HepG2 (cell line): ENCODE data around the gene CDC42EP5. TPM values are rescaled to one million over a fixed set of nuclear protein-coding genes. Genes with fewer than 3 reads are reported as not detected.

ENCODE experiments used
- CREB3 ChIP-seq: sonication (generic); formaldehyde crosslinking; IDR thresholded peaks from 2 replicates; pipeline ENCODE4 v1.5.0; 2020; ENCODE audit warnings: missing genetic modification reagents
- ETS1 ChIP-seq: sonication (generic); formaldehyde crosslinking; IDR thresholded peaks from 2 replicates; pipeline ENCODE4 v1.4.0; 2020; ENCODE audit warnings: missing genetic modification reagents
- GMEB2 ChIP-seq: IDR thresholded peaks from 2 replicates; pipeline ENCODE4 v1.6.1; 2016; ENCODE audit warnings: missing biosample characterization, missing genetic modification reagents, low read depth
- HHEX ChIP-seq: IDR thresholded peaks from 2 replicates; pipeline ENCODE4 v1.6.1; 2016; ENCODE audit warnings: control low read depth
- MAZ ChIP-seq, 2 experiments: sonication (generic) in 1 of 2; formaldehyde crosslinking in 1 of 2; IDR thresholded peaks; 2 replicates each; pipeline versions ENCODE4 v1.5.0 to v1.6.1; 2012 to 2020; ENCODE audit warnings: low read depth in 2 of 2, mild to moderate bottlenecking in 2 of 2, borderline replicate concordance in 1 of 2, improper control_type of control experiment in 1 of 2, low read length in 1 of 2, missing genetic modification reagents in 1 of 2, moderate library complexity in 1 of 2
- MED1 ChIP-seq: sonication (generic); formaldehyde crosslinking; IDR thresholded peaks from 2 replicates; pipeline ENCODE4 v1.4.0; 2020; ENCODE audit warnings: missing genetic modification reagents
- RERE ChIP-seq: IDR thresholded peaks from 2 replicates; pipeline ENCODE4 v1.6.1; 2016; ENCODE audit warnings: low read depth, missing genetic modification reagents, missing compliant biosample characterization
- ZNF12 ChIP-seq: sonication (generic); formaldehyde crosslinking; IDR thresholded peaks from 2 replicates; pipeline ENCODE4 v1.5.0; 2020; ENCODE audit warnings: missing genetic modification reagents
- ZNF724P ChIP-seq: sonication (generic); formaldehyde crosslinking; IDR thresholded peaks from 2 replicates; pipeline ENCODE4 v1.8.0; 2022; ENCODE audit warnings: missing genetic modification reagents, borderline replicate concordance
- ZNF768 ChIP-seq: sonication (generic); formaldehyde crosslinking; IDR thresholded peaks from 2 replicates; pipeline ENCODE4 v1.4.0; 2020; ENCODE audit warnings: missing genetic modification reagents
- ZNF788 ChIP-seq: sonication (generic); formaldehyde crosslinking; IDR thresholded peaks from 2 replicates; pipeline ENCODE4 v1.5.0; 2020; ENCODE audit warnings: mild to moderate bottlenecking, missing genetic modification reagents, borderline replicate concordance
- polyA plus RNA-seq, 8 experiments: library from polyadenylated mRNA; depleted of rRNA in 3 of 8; stranded (reverse) in 7 of 8; unstranded in 1 of 8; fragments of >200 nt; fragmentation: Illumina TruSeq in 4 of 8; extraction: Trizol in 4 of 8; gene quantifications; 2 replicates each; pipeline versions ENCODE4 v1.2.1 to v1.2.3, GENCODE V29; 2011 to 2016; ENCODE audit warnings: low read depth in 4 of 8, missing spikeins in 1 of 8, mixed read lengths in 1 of 8; ENCODE audit not compliant: insufficient read depth in 1 of 8
- total RNA-seq, 5 experiments: library from RNA; depleted of rRNA; stranded (reverse); fragments of >200 nt; fragmentation: Illumina TruSeq; extraction: Trizol; gene quantifications; 2 replicates each; pipeline ENCODE4 v1.2.3, GENCODE V29; 2016; ENCODE audit warnings: low read depth in 1 of 5
- TF ChIP-seq, protein P1 (sequence below): IDR thresholded peaks from 2 replicates; pipeline ENCODE4 v1.6.1; 2012; ENCODE audit warnings: low read depth, low read length, improper control_type of control experiment
- TF ChIP-seq, protein P2 (sequence below): IDR thresholded peaks from 2 replicates; pipeline ENCODE4 v1.6.1; 2016; ENCODE audit warnings: missing compliant biosample characterization, missing genetic modification reagents, borderline replicate concordance

Gene CDC42EP5
- total and polyA plus RNA-seq, 2 of the 13 experiments (the other 11 are each of a cell fraction or from before 2014, with no cell fraction given): 0.41 to 1.6 TPM

DNA sequence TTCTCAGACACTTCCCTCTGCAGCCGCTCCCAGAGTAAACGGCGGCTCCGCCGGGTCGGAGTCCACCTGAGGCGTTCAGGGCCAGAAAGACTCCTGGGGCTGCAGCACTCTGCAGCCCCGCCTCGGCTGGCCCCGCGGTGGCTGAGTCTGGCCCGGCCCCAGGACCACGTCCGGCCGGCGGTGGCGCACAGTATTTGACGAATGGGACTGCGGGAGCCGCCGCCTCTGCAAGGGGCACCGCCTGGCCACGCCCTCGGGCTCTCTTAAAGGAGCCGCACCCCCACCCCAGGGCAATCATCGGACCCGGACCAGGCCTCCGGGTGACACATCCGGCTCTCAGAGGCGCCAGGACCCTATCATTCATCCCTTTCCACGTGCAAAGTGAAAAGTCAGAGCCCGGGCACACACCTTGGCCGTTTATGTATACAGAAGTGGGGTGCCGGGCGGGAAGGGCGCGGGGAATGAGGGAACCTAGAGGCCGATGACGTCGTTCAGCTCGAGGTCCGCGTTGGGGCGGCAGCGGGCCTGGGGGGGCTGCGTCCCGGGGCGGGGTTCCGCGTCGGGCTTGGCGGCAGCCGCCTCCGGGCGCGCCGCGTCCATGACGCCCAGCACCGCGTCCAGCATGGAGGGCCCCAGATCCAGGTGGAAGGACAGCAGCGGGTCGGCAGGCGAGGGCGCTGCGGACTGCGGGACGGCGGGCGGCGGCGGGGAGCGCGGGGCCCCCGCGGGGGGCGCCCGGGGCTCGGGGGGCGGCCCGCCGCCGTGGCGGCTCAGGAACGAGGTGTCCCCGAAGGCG lies 8.3 kb downstream of the CDC42EP5 start (continued):
- 0 out of 2 replicates have a peak, but pooled peaks have one; percentile 22 for TF ChIP-seq ZNF12
- no peak; the same call in 1 of the 2 replicates for TF ChIP-seq ZNF788 (CRISPR knock-in tag)
- 0 out of 2 replicates have a peak, but pooled peaks have one; percentile 44 for TF ChIP-seq ETS1 (CRISPR knock-in tag)
- no peak for TF ChIP-seq MAZ (IDR thresholded peaks at IDR 0.05; ENCODE audit: borderline replicate concordance, low read depth, low read length)
- TF ChIP-seq MAZ (CRISPR knock-in tag; IDR thresholded peaks at IDR 0.05; ENCODE audit: low read depth): 0 out of 2 replicates have a peak, but pooled peaks have one; percentile 58
- TF ChIP-seq, protein P1, sequence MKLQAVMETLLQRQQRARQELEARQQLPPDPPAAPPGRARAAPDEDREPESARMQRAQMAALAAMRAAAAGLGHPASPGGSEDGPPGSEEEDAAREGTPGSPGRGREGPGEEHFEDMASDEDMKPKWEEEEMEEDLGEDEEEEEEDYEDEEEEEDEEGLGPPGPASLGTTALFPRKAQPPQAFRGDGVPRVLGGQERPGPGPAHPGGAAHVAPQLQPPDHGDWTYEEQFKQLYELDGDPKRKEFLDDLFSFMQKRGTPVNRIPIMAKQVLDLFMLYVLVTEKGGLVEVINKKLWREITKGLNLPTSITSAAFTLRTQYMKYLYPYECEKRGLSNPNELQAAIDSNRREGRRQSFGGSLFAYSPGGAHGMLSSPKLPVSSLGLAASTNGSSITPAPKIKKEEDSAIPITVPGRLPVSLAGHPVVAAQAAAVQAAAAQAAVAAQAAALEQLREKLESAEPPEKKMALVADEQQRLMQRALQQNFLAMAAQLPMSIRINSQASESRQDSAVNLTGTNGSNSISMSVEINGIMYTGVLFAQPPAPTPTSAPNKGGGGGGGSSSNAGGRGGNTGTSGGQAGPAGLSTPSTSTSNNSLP: no peak
- TF ChIP-seq ZNF724P (CRISPR knock-in tag): 0 out of 2 replicates have a peak, but pooled peaks have one; percentile 58
- TF ChIP-seq, protein P2, sequence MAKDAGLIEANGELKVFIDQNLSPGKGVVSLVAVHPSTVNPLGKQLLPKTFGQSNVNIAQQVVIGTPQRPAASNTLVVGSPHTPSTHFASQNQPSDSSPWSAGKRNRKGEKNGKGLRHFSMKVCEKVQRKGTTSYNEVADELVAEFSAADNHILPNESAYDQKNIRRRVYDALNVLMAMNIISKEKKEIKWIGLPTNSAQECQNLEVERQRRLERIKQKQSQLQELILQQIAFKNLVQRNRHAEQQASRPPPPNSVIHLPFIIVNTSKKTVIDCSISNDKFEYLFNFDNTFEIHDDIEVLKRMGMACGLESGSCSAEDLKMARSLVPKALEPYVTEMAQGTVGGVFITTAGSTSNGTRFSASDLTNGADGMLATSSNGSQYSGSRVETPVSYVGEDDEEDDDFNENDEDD: no peak
- no peak for TF ChIP-seq CREB3 (CRISPR knock-in tag)
- TF ChIP-seq HHEX (CRISPR knock-in tag): no peak
- peak; percentile 70; the same call in 1 of the 2 replicates for TF ChIP-seq ZNF768 (CRISPR knock-in tag)
- no peak for TF ChIP-seq RERE (CRISPR knock-in tag)
- TF ChIP-seq MED1 (CRISPR knock-in tag): peak; percentile 66
- TF ChIP-seq GMEB2 (CRISPR knock-in tag): no peak
